ENCODE data around the gene RPL6. TPM values are rescaled to one million over a fixed set of nuclear protein-coding genes. Genes with fewer than 3 reads are reported as not detected.

The RPL6 gene
- total and polyA plus RNA-seq, 9 of the 15 experiments (the other 6 are each of a cell fraction or from before 2014, with no cell fraction given): 1,519 to 3,103 (median 2,396) TPM

GRCh38 chr12:112409064-112409905, at the start of gene RPL6 (continued):
- no peak for TF ChIP-seq ZBTB49 (CRISPR knock-in tag; IDR thresholded peaks at IDR 0.05; ENCODE audit: borderline replicate concordance)
- peak; percentile 73; the same call in 1 of the 2 replicates for TF ChIP-seq ZNF175 (CRISPR knock-in tag; IDR thresholded peaks at IDR 0.05; ENCODE audit: low read depth)
- TF ChIP-seq ZNF589 (CRISPR knock-in tag; IDR thresholded peaks at IDR 0.05; ENCODE audit: low read depth): no peak
- no peak for TF ChIP-seq ZNF134 (CRISPR knock-in tag; conservative IDR thresholded peaks at IDR 0.05)
- peak; percentile 96 for TF ChIP-seq GTF2E2 (tag; IDR thresholded peaks at IDR 0.05)
- TF ChIP-seq, protein P1, sequence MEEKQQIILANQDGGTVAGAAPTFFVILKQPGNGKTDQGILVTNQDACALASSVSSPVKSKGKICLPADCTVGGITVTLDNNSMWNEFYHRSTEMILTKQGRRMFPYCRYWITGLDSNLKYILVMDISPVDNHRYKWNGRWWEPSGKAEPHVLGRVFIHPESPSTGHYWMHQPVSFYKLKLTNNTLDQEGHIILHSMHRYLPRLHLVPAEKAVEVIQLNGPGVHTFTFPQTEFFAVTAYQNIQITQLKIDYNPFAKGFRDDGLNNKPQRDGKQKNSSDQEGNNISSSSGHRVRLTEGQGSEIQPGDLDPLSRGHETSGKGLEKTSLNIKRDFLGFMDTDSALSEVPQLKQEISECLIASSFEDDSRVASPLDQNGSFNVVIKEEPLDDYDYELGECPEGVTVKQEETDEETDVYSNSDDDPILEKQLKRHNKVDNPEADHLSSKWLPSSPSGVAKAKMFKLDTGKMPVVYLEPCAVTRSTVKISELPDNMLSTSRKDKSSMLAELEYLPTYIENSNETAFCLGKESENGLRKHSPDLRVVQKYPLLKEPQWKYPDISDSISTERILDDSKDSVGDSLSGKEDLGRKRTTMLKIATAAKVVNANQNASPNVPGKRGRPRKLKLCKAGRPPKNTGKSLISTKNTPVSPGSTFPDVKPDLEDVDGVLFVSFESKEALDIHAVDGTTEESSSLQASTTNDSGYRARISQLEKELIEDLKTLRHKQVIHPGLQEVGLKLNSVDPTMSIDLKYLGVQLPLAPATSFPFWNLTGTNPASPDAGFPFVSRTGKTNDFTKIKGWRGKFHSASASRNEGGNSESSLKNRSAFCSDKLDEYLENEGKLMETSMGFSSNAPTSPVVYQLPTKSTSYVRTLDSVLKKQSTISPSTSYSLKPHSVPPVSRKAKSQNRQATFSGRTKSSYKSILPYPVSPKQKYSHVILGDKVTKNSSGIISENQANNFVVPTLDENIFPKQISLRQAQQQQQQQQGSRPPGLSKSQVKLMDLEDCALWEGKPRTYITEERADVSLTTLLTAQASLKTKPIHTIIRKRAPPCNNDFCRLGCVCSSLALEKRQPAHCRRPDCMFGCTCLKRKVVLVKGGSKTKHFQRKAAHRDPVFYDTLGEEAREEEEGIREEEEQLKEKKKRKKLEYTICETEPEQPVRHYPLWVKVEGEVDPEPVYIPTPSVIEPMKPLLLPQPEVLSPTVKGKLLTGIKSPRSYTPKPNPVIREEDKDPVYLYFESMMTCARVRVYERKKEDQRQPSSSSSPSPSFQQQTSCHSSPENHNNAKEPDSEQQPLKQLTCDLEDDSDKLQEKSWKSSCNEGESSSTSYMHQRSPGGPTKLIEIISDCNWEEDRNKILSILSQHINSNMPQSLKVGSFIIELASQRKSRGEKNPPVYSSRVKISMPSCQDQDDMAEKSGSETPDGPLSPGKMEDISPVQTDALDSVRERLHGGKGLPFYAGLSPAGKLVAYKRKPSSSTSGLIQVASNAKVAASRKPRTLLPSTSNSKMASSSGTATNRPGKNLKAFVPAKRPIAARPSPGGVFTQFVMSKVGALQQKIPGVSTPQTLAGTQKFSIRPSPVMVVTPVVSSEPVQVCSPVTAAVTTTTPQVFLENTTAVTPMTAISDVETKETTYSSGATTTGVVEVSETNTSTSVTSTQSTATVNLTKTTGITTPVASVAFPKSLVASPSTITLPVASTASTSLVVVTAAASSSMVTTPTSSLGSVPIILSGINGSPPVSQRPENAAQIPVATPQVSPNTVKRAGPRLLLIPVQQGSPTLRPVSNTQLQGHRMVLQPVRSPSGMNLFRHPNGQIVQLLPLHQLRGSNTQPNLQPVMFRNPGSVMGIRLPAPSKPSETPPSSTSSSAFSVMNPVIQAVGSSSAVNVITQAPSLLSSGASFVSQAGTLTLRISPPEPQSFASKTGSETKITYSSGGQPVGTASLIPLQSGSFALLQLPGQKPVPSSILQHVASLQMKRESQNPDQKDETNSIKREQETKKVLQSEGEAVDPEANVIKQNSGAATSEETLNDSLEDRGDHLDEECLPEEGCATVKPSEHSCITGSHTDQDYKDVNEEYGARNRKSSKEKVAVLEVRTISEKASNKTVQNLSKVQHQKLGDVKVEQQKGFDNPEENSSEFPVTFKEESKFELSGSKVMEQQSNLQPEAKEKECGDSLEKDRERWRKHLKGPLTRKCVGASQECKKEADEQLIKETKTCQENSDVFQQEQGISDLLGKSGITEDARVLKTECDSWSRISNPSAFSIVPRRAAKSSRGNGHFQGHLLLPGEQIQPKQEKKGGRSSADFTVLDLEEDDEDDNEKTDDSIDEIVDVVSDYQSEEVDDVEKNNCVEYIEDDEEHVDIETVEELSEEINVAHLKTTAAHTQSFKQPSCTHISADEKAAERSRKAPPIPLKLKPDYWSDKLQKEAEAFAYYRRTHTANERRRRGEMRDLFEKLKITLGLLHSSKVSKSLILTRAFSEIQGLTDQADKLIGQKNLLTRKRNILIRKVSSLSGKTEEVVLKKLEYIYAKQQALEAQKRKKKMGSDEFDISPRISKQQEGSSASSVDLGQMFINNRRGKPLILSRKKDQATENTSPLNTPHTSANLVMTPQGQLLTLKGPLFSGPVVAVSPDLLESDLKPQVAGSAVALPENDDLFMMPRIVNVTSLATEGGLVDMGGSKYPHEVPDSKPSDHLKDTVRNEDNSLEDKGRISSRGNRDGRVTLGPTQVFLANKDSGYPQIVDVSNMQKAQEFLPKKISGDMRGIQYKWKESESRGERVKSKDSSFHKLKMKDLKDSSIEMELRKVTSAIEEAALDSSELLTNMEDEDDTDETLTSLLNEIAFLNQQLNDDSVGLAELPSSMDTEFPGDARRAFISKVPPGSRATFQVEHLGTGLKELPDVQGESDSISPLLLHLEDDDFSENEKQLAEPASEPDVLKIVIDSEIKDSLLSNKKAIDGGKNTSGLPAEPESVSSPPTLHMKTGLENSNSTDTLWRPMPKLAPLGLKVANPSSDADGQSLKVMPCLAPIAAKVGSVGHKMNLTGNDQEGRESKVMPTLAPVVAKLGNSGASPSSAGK (IDR thresholded peaks at IDR 0.05): peak; percentile 9; the same call in 1 of the 2 replicates

All from K562 (cell line).